Measurements from ENCODE around the gene CLEC2L. TPM values are rescaled to one million over a fixed set of nuclear protein-coding genes. Genes with fewer than 3 reads are reported as not detected.

The CLEC2L gene
- total RNA-seq, 1 experiment from 2014 or later: not detected

DNA sequence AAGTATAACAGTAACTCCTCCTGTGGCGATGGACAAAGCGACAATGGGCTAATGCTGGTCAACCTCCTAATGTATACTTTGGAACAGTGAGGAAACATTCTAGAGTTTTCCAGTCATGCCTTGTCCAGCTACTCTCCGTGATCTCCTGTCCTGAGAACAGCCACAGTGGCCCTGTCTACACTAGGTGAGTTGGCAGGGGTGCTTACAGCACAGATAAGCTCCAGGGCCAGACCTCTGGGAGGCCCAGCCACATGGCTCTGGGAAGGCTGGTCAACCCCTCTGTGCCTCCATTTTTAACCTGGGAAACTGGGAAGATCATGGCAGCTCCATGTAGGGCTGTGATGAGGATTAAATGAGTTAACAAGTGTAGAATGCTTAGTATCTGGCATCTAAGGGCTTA lies 57.0 kb downstream of the CLEC2L start (continued):
- TF ChIP-seq, protein P1, sequence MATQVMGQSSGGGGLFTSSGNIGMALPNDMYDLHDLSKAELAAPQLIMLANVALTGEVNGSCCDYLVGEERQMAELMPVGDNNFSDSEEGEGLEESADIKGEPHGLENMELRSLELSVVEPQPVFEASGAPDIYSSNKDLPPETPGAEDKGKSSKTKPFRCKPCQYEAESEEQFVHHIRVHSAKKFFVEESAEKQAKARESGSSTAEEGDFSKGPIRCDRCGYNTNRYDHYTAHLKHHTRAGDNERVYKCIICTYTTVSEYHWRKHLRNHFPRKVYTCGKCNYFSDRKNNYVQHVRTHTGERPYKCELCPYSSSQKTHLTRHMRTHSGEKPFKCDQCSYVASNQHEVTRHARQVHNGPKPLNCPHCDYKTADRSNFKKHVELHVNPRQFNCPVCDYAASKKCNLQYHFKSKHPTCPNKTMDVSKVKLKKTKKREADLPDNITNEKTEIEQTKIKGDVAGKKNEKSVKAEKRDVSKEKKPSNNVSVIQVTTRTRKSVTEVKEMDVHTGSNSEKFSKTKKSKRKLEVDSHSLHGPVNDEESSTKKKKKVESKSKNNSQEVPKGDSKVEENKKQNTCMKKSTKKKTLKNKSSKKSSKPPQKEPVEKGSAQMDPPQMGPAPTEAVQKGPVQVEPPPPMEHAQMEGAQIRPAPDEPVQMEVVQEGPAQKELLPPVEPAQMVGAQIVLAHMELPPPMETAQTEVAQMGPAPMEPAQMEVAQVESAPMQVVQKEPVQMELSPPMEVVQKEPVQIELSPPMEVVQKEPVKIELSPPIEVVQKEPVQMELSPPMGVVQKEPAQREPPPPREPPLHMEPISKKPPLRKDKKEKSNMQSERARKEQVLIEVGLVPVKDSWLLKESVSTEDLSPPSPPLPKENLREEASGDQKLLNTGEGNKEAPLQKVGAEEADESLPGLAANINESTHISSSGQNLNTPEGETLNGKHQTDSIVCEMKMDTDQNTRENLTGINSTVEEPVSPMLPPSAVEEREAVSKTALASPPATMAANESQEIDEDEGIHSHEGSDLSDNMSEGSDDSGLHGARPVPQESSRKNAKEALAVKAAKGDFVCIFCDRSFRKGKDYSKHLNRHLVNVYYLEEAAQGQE (IDR thresholded peaks at IDR 0.05; ENCODE audit: low read depth): no peak
- TF ChIP-seq JUND (IDR thresholded peaks at IDR 0.05) (no peak), EGR1 (IDR thresholded peaks at IDR 0.05; ENCODE audit: low read depth) (no peak), TCF7L2 (IDR thresholded peaks at IDR 0.05; ENCODE audit: borderline replicate concordance, extremely low read depth, insufficient read depth, insufficient read length) (no peak)
- TF ChIP-seq, protein P2, sequence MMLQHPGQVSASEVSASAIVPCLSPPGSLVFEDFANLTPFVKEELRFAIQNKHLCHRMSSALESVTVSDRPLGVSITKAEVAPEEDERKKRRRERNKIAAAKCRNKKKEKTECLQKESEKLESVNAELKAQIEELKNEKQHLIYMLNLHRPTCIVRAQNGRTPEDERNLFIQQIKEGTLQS (IDR thresholded peaks at IDR 0.05): no peak

DNA sequence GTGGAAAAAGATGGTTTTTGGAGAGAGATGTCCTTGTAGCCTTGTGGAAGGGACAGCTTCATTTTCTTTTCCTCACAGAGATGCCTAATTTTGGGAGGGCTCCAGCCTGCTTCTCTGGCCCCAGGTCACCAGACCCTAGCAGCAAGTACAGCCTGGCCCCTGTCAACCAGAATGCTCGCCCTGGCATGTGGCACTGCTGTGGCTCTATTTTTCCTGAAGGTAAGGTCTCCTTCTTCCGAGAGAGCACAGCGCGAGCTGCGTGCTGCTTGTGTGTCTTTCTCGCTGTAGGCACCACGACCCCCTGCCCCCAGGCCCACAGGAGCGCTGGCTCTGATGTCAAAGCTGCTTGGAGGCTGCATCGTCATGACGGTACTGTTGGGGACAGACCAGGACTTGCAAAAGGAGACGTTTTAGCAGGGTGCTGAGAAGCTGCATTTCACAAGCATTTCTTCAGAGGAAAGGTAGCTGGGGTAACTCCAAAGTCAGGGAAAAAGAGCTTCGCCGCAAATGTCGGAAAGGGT lies 58.7 kb downstream of the CLEC2L start:
- BruUV-seq (replicated peaks): no TSS peak
- Histone ChIP-seq H3K9me2 (ENCODE audit: insufficient read depth) (no peaks in the 10 kb centered on the region), H3K9me3 (ENCODE audit: control insufficient read depth in 1 of 2, insufficient read depth in 1 of 2, low read depth in 1 of 2, low read length in 2 of 2) (no peaks in the 10 kb centered on the region), H3K9ac (ENCODE audit: low read length) (no peak overlapping the region), H4K20me1 (ENCODE audit: insufficient read depth) (no peaks in the 10 kb centered on the region), H3K4me3 (replicated peaks in 1 of 2; ENCODE audit: low read depth in 1 of 2, low read length in 2 of 2) (no peak overlapping the region), H3K36me3 (ENCODE audit: control insufficient read depth in 1 of 2, insufficient read depth in 2 of 2, low read length in 2 of 2) (peaks cover 8 to 13% of the 10 kb centered on the region in 2 experiments; a peak in 3 of 4 replicates), H3K4me1 (ENCODE audit: control insufficient read depth in 1 of 2, insufficient read depth in 2 of 2, low read length in 2 of 2) (no peaks in the 10 kb centered on the region), H3K27me3 (ENCODE audit: insufficient read depth, low read length) (no peaks in the 10 kb centered on the region), H3K4me2 (ENCODE audit: low read length) (no peak overlapping the region), H3K79me2 (ENCODE audit: insufficient read depth, low read length) (no peaks in the 10 kb centered on the region), H3K27ac (ENCODE audit: low read depth, low read length) (no peak overlapping the region), H2AFZ (ENCODE audit: low read depth, low read length, poor library complexity, severe bottlenecking) (no peak overlapping the region)
- POLR2A ChIA-PET: no interaction called here
- TF ChIP-seq ZFX (IDR thresholded peaks at IDR 0.05) (no peak), EZH2 (IDR thresholded peaks at IDR 0.05) (no peak), SRF (IDR thresholded peaks at IDR 0.05; ENCODE audit: low read depth) (no peak), ELF1 (IDR thresholded peaks at IDR 0.05; ENCODE audit: borderline replicate concordance, low read depth) (no peak), POLR2AphosphoS5 (IDR thresholded peaks at IDR 0.05; ENCODE audit: low read depth, low read length) (no peak), RAD21 (IDR thresholded peaks at IDR 0.05; ENCODE audit: low read depth) (no peak), CEBPB (IDR thresholded peaks at IDR 0.05; ENCODE audit: low read depth) (no peak), SP1 (IDR thresholded peaks at IDR 0.05; ENCODE audit: low read depth) (no peak), YY1 (IDR thresholded peaks at IDR 0.05; ENCODE audit: extremely low read depth, insufficient replicate concordance, low read depth, low read length) (no peak), JUND (IDR thresholded peaks at IDR 0.05) (no peak)
- TF ChIP-seq, protein P3, sequence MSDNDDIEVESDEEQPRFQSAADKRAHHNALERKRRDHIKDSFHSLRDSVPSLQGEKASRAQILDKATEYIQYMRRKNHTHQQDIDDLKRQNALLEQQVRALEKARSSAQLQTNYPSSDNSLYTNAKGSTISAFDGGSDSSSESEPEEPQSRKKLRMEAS (IDR thresholded peaks at IDR 0.05): no peak
- TF ChIP-seq, protein P1 (IDR thresholded peaks at IDR 0.05; ENCODE audit: low read depth): no peak
- TF ChIP-seq, protein P2 (IDR thresholded peaks at IDR 0.05): no peak
- DNase-seq (ENCODE audit: low read depth, low spot score) (no peak), ATAC-seq (no peak)
- intact Hi-C loops (cut with micrococcal nuclease): no loop called here
- RAD21 ChIA-PET (ENCODE audit: low non-redundant PET in 1 of 2, low total read pairs in 2 of 2, uncharacterized antibody in 2 of 2, unreplicated experiment in 2 of 2): no interaction called here
- CTCF ChIA-PET: no interaction called here

All from HCT116 (cell line).